NCI-H774 (cell line): ENCODE results near the gene STXBP5L.
"Not testable (repeated sequence)": the region's sequence is repeated elsewhere in the genome, so short reads cannot be mapped to it uniquely, and the experiment has no call there.

Source experiments
- DNase-seq: peaks from one replicate; lab custom pipeline; 2025; lab: John Stamatoyannopoulos, UW

The STXBP5L gene

GRCh38 chr3:121231872-121232271 is 323.9 kb downstream of the STXBP5L start:
- no peak for DNase-seq

DNA sequence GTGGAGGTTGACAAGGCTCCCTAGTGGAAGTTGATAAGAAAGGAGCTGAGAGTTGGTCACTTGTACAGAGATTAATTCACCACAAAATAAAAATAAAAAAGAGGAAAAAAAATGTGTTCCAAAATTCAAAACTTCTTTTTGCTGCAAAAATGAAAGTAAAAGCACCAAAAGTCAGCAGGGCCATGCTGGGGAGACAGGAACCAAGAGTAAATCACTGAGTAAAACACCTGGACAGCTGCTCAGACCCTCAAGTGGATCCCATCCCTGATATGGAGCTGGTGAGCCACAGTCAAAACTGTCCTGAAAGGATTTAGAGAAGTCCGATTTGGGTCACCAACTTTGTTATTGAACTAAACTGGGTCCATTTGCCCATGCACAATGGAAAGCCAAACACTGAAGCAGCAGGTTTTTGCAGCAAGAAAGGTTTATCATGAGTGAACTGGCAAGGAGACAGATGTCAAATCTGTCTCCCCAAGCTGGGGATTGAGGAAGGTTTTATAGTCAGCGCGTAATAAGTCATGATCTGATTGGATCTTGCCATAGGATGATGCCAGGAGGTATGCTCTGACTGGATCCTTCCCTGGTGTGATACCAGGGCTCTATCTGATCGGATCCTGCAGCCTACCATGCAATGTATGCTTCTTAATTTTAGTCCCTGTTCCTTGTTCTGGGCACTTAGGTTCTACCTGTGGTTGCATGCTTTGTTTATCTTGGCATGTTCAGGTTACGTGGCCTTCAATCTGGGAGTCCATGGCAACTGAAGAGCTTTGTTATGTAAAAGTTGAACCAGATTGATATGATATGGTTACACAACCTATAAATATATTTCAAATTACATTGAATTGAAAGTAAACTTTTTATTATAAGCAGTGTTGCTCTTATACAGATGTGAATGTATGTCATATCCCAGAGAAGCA is 324.6 kb downstream of the STXBP5L start:
- DNase-seq, result no peak

- no peak for DNase-seq
Observed at GRCh38 chr3:121243208-121243607, 335.2 kb downstream of the STXBP5L start.

DNA sequence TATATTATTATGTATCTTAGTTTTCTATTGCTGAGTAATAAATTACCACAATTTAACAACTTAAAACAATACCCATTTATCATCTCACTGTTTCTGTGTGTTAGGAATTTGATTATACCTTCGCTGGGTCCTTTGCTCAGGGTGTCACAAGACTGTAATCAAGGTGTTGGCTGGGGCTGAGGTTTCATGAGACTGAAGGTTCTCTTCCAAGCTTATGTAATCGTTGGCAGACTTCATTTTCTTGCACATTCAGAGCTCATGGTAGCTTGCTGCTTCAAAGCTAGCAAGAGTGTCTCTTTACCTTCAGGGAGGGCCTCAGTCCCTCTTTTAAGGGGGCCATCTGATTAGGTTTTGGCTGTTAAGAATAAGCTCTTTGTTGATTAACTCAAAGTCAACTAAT is 344.7 kb downstream of the STXBP5L start:
- no peak for DNase-seq

GRCh38 chr3:121269389-121269788 is 361.4 kb downstream of the STXBP5L start:
- DNase-seq, result no peak

DNA sequence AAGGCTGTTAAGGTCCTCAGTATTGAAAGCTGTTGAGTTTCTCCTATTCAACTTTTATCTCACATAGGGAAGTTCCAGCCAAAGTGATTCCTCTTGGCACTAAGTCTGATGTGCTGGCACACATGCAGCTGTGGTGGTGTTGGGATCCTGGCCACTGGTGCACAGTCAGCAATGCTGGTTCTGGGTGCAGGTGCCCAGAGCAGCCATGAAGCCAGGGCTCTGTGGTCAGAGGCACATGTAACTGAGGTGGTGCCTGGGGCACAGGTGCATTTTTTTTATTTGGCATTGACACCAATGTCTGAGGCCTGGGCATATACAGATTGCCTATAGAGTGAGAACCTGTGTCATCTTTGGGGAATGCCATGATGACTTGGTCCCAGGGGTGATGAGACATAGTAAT is 366.4 kb downstream of the STXBP5L start:
- no peak for DNase-seq

DNA sequence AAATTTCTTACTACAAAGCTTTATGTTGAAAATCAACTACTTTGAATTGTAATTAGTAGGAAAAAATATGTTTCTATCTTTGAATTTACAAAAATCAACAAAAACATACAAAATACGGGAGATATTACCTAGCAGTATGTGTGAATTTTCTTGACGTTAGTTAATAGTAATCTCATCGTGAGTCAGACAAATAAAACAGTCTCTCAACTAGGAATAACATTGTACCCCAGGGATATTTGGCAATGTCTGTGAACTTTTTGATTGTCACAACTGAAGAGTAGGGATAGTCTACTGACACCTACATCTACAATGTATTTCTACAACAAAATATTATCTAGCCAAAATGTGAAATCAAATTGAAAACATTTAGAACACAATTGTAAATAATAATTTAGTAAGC is 387.4 kb downstream of the STXBP5L start:
- DNase-seq, result no peak

- no peak for DNase-seq
Observed at GRCh38 chr3:121295979-121296378, 388.0 kb downstream of the STXBP5L start.

DNA sequence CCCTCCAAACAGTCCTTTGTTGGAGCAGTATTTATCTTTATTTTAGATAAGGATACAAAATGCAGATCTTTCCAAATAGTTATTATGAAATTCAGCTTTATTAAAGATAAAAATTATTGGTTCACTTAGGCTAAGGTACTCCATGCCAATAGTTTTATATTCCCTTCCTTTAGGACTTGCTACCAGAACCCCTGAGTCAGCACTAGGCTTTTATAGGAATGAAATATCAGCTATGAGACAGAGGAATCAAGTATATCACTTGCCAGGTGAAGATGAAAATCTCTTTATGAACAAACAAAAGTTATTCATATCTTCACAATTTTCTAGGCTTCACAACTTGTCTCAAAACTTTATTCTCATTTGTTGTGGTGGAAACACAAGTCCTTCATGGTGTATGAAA is 416.3 kb downstream of the STXBP5L start:
- DNase-seq, result no peak

GRCh38 chr3:121330118-121330517 is 422.1 kb downstream of the STXBP5L start:
- DNase-seq, result no peak

- DNase-seq, result no peak
Observed at GRCh38 chr3:121330634-121331033, 422.6 kb downstream of the STXBP5L start.

DNA sequence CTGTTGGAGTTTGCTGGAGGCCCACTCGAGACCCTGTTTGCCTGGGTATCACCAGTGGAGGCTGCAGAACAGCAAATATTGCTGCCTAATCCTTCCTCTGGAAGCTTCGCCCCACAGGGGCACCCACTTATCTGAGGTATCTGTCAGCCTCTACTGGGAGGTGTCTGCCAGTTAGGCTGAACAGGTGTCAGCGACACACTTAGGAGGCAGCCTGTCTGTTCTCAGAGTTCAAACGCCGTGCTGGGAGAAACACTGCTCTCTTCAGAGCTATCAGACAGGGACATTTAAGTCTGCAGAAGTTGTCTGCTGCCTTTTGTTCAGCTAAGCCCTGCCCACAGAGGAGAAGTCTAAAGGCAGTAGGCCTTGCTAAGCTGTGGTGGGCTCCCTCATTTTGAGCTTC is 448.0 kb downstream of the STXBP5L start:
- DNase-seq, result not testable (repeated sequence)

DNA sequence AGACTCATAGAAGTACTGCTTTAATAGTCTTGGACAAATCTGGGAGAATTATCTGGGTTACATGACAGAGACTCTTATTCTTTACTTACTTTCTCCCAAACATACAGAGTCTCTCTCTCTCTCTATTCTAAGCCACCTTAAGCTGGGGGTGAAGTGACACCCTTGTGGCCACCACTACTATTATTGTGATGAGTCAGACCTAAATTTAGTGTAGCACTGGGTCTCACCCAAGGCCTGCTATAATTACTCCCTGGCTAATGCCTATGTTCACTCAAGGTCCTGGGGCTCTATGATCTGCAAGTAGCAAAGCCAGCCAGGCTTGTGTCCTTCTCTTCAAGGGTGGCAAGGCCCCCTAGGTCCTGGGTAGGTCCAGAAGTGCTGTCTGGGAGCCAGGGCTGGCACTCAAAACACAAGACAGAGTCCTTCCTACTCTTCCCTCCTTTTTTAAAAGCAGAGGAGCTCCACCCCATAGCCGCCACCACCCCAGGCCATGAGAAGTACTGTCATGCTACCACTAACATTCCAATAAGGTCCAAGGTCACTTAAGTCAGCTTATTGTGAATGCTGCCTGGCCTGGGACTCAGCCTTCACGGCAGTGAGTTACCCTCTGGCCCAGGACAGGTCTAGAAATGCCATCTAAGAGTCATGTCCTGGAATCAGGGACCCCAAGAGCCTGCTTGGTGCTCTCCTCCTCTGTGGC is 454.2 kb downstream of the STXBP5L start:
- DNase-seq, result no peak

GRCh38 chr3:121388308-121388707 is 480.3 kb downstream of the STXBP5L start:
- DNase-seq, result not testable (repeated sequence)

- not testable (repeated sequence) for DNase-seq
Observed at GRCh38 chr3:121395967-121396366, 488.0 kb downstream of the STXBP5L start.

DNA sequence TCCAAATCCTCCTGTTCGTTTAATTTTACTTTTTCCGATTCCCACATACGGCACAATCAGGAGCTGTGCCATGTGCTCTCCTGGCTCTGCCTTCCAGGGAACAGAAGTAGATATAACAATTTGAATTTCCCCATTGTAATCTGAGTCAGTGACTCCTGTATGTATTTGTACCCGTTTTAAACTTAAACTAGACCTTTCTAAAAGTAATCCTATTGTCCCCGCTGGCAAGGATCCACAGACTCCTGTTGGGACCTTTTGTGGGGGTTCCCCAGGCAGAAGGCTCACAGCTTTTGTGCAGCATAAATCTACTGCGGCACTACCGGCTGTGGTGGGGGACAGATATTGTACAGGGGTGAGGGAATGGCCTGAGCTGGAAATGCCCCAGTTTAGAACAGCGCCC is 490.0 kb downstream of the STXBP5L start:
- DNase-seq, result not testable (repeated sequence)

- DNase-seq, result no peak
Observed at GRCh38 chr3:121399820-121400219, 491.8 kb downstream of the STXBP5L start.

DNA sequence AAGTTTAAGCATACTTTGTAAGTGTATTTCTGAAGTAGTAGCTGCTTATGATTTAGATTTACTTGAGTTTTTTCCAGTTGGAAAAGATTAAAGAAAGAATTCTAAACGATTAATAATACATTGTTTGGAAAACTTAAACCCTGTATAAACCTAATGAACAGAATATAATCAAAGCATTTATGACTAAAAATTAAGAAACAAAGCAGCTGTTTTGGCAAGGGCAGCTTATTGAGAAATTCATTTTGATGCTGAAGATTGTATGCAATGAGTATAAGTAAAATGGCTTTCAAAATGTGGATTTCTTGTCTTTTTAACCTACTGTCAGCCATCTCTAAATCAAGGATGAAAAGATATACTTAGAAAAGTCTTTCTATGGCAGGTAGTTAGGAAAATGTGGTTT is 497.6 kb downstream of the STXBP5L start:
- no peak for DNase-seq

DNA sequence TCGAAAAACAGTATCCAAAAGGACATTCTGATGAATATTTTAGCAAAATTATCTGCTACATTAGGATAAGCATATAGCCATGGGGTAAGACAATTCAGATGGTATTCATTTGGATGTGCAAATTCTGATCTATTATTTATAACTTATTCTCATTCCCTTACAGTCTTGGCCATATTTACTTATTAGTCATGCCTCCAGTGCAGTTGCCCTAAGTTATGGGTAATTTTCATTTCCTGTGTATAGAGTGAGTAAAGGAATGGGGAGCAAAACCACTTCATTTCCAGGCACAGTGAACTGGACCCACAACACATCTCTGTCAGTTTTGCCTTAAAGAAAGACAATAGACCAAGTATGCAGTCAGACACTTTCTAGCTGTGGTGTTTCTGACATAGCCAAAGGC is 503.5 kb downstream of the STXBP5L start:
- DNase-seq, result no peak

- no peak for DNase-seq
Observed at GRCh38 chr3:121414924-121415323, 506.9 kb downstream of the STXBP5L start.

GRCh38 chr3:121418182-121418581 is 510.2 kb downstream of the STXBP5L start:
- DNase-seq, result no peak

DNA sequence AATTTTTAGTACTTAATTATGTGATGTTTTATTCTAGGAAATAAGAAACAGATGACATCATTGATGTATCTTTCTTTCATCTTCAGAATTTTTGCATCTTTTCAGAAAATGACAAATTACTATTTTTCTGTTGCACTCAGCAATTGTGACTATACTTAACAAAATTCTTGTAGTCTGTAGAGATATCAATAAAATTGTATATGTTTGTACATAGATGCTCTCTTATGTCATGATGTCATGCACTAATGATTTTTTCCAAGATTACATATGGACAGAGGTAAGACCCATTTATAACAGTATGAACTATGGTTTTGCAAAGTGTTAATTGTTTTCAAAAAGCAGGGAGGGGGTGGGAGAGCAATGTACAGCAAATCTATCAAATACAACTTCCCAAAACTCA is 516.5 kb downstream of the STXBP5L start:
- no peak for DNase-seq

- no peak for DNase-seq
Observed at GRCh38 chr3:121430664-121431215, 522.7 kb downstream of the STXBP5L start.
